Stimulated activated CD8-positive, alpha-beta memory T cell treated with anti-CD3 and anti-CD28 coated beads, Interleukin-7, amount 100 ng/mL, for 24 hours (primary cell): ENCODE results near the gene MIEF1.
A peak's percentile ranks its signal among the peaks of the same experiment; 100 is the strongest.
"Not testable (repeated sequence)": the region's sequence is repeated elsewhere in the genome, so short reads cannot be mapped to it uniquely, and the experiment has no call there.

ENCODE experiments used
- DNase-seq: peaks from one replicate; pipeline ENCODE4 v3.0.0-alpha.2; 2020; ENCODE audit warnings: low read depth

The MIEF1 gene

DNA sequence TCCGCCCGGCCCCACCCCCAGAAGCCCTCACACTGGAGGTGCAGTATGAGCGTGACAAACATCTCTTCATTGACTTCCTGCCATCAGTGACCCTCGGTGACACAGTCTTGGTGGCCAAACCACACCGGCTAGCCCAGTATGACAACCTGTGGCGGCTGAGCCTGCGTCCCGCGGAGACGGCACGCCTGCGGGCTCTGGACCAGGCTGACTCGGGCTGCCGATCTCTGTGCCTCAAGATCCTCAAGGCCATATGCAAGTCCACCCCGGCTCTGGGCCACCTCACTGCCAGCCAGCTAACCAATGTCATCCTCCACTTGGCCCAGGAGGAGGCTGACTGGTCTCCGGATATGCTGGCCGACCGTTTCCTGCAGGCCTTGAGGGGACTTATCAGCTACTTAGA lies 11.7 kb downstream of the MIEF1 start:
- DNase-seq: no peak

DNA sequence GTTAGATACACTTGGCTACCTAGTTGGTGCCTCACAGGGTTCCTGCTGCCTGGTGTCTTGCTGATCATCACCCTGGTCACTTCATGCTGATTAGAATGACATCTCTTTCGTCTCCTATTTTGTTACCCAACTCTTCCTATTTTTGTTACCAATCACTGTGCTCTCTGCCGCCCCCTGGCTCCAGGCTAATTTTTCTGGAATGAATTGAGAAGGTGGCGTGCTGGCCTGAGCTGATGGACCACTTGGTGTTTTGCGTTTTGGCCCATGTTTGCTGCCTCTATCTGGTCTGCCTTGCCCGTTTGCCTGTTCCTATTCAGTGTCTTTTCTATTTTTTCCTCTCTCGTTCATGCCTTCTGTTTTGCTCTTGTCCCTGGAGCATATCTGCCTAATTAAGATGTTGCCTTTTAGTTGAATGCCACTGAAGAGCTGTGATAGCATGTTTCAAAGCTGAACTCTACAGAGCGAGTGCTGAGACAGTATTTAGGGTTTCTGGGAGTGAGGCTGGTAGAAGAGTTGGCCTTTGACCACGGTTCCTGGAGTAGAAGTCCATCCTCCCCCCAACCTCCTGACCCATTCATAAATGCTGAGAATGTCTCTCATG lies 12.4 kb downstream of the MIEF1 start:
- DNase-seq: no peak

DNA sequence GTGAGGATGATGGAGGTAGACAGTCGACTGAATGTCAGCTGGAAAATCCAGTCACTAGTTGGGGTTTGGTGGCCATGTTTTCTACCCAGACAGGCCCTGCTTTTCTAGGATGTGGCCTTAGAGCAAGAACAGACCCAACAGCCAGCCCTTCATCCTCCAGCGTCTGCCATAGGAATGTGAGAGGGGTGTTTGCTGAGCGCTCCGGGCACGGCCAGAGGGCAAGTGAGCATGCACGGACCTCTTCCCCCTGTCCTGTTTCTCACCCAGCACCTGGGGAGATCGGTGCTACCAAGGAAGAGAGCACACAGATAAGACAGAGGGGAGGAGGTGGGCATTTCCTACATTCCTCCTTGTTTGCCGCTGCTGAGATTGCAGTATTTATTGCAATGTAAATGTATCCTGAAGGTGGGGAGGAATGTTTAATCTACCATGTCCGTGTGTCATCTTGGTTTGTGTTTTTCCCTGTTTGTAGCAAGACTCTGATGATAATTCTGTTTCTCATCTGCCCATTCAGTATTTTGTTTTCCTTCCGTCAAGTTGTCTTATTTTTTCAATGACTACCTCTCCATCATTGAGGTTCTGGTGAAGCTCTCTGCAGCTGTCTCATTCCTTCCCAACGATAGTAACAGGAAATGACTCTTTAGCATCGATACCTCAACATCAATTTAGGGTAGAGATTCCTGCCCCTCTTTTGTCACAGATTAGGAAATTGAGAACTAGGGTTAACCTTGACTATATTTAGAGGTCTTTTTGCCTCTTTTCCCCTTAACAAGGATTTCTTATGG lies 13.4 kb downstream of the MIEF1 start:
- DNase-seq: no peak

DNA sequence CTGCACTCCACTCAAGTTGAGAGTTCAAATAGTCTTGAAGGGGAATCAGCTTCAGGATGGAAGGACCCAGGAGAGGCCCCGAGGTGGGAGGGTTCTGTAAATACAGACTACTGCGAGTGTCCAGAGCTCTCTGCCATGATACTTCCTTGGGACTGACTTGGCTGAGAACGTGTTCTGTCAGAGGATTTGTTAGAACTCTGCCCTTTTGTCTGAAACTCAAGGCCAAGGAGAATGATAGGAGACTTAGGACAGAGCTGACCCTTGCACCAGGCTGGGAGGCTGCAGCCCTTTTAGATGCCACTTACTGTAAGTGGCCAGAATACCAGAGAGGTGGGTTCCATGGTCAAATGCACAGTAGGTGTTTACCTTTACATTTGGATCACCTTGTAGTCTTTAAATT lies 15.4 kb downstream of the MIEF1 start:
- no peak for DNase-seq

DNA sequence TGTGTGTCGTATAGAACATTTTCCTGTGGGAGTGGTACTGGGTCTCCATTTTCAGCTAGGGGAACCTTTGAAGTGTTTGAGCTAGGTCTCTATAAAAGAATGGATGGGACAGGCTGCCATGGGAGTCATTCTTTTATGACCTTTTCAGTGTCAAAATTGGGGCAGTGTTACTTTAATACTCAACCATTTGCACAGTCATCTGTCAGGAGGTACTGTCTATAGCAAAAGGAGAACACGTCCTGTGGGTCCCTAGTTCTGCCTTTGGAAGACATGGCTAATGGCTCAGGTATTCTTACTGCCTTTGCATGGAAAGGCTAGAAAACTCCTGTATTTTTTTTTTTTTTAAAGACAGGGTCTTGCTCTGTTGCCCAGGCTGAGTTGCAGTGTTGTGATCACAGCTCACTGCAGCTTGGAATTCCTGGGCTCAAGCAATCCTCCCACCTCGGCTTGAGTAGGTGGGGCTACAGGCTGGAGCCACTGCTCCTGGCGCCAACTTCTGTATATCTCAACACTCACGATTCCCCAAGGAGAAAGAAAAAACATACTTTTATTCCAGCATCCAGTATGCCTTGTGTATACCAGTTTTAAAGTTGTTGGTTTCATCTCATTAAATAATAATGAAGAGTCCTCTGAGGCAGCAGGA lies 16.2 kb downstream of the MIEF1 start:
- no peak for DNase-seq

DNA sequence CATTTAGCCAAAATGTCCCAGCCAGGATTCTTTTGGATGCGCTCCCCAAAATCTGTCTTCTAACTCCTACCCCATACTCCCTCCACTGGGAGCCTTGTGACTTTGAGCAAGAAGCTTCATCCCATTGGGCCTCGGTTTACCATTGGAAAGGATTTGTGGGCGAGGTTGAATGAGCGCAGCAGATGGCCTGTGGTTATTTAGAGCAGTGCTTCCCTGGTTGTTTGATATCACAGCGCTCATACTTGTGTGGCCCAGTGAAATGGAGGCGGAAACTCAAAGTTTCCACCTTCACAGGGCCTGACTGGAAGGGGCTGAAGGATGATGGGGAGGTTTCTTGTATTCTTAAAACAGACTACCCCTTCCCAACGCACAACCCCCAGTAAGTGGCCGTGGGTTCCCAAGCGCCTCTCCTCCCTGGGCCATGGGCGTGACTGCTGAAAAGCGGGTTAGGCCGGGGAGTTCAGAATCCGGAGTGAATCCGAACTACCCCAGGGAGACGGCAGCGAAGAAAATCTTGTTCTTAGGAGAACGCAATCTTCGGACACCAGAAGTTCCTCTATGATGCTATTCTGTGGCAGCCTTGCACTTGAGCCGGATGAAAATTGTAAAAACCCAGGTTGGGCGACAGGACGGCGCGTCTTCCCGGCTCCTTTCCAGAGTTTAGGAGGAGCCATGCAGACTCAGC lies 17.0 kb downstream of the MIEF1 start:
- no peak for DNase-seq

DNA sequence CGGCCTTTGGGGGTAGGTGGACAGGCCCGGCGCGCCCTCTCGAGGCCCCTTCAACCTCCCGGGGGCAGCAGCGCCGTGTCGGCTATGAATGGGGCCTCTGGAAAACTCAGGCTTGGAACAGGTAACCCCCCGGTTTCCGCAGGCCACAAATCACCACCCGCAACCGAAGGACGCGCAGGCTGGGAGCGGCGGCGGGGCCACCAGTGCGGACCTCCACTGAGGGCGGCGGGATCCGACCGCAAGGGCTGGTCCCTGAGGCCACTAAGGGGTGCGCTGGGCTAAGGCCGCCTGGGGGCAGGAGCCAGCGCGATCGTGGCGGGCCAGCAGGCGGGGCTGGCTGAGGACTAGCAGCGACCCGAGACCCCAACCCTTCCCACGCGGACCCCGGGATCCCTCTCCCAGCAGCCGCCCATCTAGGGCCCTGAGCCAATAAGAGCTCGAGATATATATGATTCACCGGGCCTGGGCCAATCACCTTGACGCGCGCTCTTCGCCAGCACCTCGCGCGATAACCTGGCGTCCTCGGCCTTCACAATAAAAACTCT lies 17.7 kb downstream of the MIEF1 start:
- peak; percentile 89 for DNase-seq

DNA sequence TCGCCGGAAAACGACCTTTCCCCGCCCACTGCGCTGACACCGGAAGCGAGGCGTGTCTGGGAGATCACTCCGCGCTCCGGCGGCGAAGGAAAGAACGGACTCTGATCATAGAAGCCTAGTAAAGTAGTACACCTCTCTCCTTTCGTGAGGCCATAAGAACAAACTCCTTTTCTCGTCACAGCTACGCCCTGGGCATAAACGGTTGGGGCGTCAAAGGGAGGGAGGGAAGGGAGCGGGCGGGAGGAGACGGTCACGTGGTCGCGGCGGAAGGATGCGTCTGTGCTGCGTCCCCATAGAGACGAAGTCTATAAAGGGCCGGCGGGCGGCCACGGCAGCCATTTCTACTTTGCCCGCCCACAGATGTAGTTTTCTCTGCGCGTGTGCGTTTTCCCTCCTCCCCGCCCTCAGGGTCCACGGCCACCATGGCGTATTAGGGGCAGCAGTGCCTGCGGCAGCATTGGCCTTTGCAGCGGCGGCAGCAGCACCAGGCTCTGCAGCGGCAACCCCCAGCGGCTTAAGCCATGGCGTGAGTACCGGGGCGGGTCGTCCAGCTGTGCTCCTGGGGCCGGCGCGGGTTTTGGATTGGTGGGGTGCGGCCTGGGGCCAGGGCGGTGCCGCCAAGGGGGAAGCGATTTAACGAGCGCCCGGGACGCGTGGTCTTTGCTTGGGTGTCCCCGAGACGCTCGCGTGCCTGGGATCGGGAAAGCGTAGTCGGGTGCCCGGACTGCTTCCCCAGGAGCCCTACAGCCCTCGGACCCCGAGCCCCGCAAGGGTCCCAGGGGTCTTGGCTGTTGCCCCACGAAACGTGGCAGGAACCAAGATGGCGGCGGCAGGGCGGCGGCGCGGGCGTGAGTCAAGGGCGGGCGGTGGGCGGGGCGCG lies 18.4 kb downstream of the MIEF1 start, which contains the start of gene ATF4:
Gene ATF4, plus strand, starts transcription at position 337 of the 880 bp plus-strand sequence. CDS start 884 bp downstream, outside the sequence.
- peak; percentile 79 for DNase-seq

DNA sequence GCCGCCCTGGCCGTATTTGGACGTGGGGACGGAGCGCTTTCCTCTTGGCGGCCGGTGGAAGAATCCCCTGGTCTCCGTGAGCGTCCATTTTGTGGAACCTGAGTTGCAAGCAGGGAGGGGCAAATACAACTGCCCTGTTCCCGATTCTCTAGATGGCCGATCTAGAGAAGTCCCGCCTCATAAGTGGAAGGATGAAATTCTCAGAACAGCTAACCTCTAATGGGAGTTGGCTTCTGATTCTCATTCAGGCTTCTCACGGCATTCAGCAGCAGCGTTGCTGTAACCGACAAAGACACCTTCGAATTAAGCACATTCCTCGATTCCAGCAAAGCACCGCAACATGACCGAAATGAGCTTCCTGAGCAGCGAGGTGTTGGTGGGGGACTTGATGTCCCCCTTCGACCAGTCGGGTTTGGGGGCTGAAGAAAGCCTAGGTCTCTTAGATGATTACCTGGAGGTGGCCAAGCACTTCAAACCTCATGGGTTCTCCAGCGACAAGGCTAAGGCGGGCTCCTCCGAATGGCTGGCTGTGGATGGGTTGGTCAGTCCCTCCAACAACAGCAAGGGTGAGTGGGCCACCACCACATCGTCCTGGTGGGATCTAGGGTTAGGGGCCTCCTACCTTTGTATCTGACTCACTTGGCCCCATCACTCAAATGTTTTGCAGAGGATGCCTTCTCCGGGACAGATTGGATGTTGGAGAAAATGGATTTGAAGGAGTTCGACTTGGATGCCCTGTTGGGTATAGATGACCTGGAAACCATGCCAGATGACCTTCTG lies 19.2 kb downstream of the MIEF1 start:
- DNase-seq: not testable (repeated sequence)

DNA sequence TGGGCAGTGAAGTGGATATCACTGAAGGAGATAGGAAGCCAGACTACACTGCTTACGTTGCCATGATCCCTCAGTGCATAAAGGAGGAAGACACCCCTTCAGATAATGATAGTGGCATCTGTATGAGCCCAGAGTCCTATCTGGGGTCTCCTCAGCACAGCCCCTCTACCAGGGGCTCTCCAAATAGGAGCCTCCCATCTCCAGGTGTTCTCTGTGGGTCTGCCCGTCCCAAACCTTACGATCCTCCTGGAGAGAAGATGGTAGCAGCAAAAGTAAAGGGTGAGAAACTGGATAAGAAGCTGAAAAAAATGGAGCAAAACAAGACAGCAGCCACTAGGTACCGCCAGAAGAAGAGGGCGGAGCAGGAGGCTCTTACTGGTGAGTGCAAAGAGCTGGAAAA lies 20.0 kb downstream of the MIEF1 start:
- DNase-seq: not testable (repeated sequence)

DNA sequence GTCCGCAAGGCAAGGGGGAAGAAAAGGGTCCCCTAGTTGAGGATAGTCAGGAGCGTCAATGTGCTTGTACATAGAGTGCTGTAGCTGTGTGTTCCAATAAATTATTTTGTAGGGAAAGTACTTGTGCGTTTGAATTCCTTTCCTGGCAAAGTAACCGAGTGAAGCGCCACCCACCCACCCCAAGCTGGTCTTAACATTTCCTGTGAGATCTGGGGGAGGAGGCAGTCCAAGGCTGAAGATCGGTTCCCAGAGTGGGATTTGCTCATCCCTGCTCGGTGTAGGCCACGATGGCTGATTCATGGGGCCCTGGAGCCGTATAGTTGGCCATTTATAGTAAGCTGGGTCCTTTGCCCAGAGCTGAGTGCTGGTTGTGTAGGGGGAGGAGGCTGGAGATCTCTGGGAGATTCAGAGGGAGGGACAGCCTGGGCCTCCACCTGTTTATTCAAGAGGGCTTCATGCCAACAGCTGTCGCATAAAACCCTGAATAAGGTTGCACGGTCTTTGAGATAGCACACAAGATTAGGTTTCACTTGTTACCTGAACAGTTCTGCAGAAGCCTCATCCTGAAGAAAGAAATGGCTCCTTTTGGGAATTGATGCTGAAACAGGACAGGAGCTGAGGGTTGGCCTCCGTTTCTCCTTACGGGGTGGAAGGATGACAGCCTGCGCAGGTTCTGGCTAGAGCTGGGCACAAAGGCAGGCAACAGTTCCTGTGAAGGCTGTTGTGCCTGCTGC lies 20.6 kb downstream of the MIEF1 start:
- DNase-seq: no peak

DNA sequence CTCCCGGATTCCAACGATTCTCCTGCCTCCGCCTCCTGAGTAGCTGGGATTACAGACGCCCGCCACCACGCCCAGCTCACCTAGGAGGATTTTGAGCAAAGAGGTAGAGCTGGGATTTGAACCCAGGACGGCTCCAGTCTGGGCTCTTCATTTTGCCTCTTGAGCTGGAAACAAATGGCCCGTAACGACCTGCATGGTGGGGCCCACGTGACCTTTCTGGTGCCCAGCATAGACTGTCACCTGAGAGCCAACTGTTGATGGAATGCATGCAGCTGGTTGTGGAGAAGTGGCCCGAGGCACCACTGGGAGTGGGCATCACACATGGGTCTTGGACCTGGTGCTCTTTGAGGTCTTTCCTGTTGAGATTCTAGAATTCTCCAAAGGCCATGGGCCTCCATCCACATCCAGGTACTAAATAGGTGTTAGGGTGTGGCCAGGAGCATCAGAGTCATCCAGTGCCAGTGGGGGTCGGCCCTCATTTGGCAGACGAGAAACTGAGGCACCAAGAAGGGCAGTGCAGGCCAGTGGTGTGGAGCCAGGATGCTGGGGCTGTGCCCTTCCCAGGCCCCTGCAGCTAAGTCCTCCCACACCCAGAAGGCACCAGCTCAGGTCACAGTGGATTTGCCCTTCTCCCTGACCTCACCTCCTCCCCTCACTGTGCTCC lies 22.1 kb downstream of the MIEF1 start:
- no peak for DNase-seq

DNA sequence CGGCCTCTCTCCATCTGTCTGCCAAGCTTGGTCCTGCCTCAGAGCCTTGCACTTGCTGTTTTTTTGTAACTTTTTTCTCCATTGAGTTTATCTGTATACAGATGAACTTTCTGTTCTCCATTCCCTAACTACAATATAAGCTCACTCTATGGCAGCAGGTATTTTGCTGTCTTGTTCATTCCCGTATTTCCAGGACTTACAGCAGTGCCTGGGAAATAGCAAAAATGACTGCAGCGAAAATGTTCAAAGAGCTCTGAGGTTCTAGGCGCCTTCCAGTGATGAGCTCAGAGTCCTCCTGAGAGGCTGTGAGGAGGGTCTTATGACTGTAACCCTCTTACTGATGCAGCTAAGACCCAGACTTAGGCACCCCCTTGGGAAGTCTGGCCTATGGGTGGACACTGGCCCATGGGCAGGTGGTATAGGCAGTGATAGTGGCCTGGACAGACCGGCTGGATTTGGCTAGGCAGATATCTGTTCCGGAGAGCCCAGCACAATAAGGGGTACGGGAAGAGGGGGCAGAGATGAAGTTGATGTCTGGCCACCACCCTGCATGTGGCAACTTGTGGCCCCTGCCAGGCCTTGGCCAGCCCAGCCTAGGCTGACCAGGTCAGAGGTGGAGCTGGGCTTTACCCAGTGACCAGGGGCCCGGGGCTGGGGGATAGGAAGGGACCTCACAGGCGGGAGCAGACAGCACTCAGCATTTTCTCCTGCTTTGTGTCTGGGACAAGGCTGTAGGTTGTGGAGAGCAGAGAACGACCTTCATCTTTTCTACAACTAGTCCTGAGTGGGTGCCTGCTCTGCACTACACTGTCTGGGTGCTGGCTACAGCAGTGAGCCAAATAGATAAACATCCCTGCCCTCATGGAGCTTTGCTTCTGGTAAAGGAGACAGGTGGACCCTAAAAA lies 22.9 kb downstream of the MIEF1 start:
- no peak for DNase-seq

DNA sequence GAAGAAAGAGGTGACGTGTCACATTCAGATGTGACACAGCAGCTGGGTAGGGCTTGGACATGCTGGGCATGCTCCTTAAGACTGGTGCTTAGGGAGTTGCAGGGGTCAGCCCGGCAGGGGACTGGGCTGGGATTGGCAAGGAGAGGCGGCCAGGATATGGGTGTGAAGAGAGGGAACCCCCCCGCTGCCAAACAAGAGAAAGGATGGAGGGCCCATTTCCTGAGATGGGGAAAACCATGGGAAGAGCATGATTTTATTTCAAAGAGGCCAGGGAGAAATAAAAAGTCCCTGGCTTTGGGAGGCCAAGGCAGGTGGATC lies 23.5 kb downstream of the MIEF1 start:
- no peak for DNase-seq

DNA sequence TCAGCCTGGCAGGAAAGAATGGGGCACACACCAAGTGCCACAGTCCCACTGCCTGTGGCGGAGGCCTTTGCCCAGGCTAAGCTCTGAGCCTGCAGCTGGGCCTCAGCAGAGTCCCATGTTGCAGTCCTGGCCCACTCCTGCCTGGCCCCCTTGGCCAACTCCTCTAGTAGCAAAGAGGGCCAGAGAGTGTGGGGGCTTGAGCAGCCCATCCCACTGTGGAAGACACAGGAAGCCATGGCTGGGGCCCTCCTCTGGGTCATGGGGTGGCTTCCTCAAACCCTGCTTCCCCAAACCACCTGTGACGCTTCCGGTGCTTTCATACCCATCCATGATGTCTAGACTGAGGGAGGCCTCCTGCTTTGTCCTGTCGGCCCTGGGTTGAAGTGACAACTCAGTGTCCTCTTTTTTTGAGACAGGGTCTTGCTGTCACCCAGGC lies 24.7 kb downstream of the MIEF1 start:
- no peak for DNase-seq

DNA sequence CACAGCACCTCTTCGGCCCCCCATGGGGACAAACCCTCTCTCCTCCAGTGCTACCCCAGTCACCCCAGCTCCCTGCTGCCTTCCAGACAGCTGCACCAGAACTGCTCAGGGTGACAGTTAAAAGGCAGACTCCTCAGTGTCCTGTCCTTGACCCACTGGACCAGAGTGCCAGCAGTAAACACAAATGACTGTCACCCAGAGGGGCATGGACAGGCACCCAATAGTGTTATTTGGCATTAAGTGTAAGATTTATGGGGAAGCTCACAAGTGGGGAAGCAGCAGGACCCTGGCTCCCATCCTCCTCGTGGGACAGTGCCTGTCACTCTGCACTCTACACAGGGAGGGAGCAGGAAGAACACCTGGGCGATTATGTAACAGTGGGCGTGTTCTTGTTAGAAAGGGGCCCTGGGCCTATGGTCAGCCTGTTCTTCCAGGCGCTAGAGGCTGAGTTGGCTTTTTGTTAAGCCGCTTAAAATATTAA lies 25.4 kb downstream of the MIEF1 start:
- no peak for DNase-seq

DNA sequence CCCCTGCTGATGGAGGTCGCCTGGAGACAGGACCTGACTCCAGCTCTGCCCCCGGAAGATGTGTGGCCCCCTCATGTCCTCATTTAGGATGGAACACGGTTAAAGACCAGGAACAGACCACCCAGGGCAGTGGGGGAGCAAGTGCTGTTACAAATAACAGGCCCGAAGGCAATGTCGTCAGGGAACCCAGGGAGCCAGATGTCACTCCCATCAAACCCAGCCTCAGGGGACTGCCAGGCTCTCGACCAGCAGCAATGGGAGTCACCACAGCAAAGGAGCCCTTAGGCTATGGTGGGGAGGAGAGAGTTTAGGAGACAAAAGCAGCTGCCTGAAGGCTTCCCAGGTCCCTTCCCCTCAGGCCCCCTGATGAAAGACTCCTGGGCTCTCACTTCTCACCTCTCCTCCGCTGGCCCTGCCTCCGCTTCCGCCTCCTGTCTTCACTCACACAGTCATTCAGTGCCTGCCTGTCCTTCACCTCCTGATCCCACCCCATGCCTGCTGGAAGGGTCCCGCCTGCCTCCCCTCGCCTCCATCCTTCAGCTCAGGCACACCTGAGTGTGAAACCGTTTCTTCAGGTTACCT lies 26.1 kb downstream of the MIEF1 start:
- DNase-seq: no peak
